A549 (cell line): ENCODE results near the gene RPS14.

Experiments used
- JUN ChIP-seq, 2 experiments: fragments of >200 bp; sonication (Bioruptor Twin); formaldehyde crosslinking; IDR thresholded peaks; 2 replicates in 1 of 2; 3 replicates in 1 of 2; pipeline ENCODE4 v1.6.1; 2016 to 2017
- PBX3 ChIP-seq: IDR thresholded peaks from 2 replicates; pipeline ENCODE4 v1.6.1; 2012
- POLR2A ChIP-seq: IDR thresholded peaks from 2 replicates; pipeline ENCODE4 v1.6.1; 2012; ENCODE audit warnings: mild to moderate bottlenecking, low read length
- SMC3 ChIP-seq: fragments of >200 bp; sonication (Bioruptor Twin); formaldehyde crosslinking; IDR thresholded peaks from 3 replicates; pipeline ENCODE4 v1.6.1; 2018; ENCODE audit warnings: inconsistent platforms
- ZFP36 ChIP-seq: fragments of 450-650 bp; IDR thresholded peaks from 2 replicates; pipeline ENCODE4 v1.6.1; 2014; ENCODE audit warnings: borderline replicate concordance; ENCODE audit not compliant: partially characterized antibody
- TF ChIP-seq, protein P1 (sequence below): fragments of >200 bp; sonication (Bioruptor Twin); formaldehyde crosslinking; IDR thresholded peaks from 3 replicates; pipeline ENCODE4 v1.5.1; 2016

GRCh38 chr5:150479416-150479815, 29.9 kb upstream of the RPS14 start:
- TF ChIP-seq PBX3 (no peak), POLR2A (no peak), SMC3 (no peak), JUN (IDR thresholded peaks at IDR 0.05) (no peak), ZFP36 (no peak)
- TF ChIP-seq, protein P1, sequence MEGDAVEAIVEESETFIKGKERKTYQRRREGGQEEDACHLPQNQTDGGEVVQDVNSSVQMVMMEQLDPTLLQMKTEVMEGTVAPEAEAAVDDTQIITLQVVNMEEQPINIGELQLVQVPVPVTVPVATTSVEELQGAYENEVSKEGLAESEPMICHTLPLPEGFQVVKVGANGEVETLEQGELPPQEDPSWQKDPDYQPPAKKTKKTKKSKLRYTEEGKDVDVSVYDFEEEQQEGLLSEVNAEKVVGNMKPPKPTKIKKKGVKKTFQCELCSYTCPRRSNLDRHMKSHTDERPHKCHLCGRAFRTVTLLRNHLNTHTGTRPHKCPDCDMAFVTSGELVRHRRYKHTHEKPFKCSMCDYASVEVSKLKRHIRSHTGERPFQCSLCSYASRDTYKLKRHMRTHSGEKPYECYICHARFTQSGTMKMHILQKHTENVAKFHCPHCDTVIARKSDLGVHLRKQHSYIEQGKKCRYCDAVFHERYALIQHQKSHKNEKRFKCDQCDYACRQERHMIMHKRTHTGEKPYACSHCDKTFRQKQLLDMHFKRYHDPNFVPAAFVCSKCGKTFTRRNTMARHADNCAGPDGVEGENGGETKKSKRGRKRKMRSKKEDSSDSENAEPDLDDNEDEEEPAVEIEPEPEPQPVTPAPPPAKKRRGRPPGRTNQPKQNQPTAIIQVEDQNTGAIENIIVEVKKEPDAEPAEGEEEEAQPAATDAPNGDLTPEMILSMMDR, result no peak
